H9 (cell line): Measurements from ENCODE around the gene SMIM22. TPM values are rescaled to one million over a fixed set of nuclear protein-coding genes. Genes with fewer than 3 reads are reported as not detected.

Experiments used
- DNase-seq: peaks from one replicate; pipeline ENCODE4 v3.0.0-alpha.2; 2017
- H2AFZ ChIP-seq: one replicate; pipeline ENCODE4 v1.6.1; 2013; ENCODE audit warnings: mild to moderate bottlenecking, low read length, control low read depth, moderate library complexity
- H2AK5ac ChIP-seq: 2 replicates; pipeline ENCODE4 v1.6.1; 2013; ENCODE audit warnings: low read length, control low read depth, mixed read lengths; ENCODE audit not compliant: insufficient read length
- H2BK120ac ChIP-seq: one replicate; pipeline ENCODE4 v1.6.1; 2013; ENCODE audit warnings: low read depth, mild to moderate bottlenecking, low read length, control low read depth, inconsistent platforms; ENCODE audit not compliant: poor library complexity, severe bottlenecking
- H2BK12ac ChIP-seq: 2 replicates; pipeline ENCODE4 v1.6.1; 2013; ENCODE audit warnings: low read length, control low read depth, mixed read lengths, low read depth; ENCODE audit not compliant: insufficient read length
- H2BK15ac ChIP-seq: 2 replicates; pipeline ENCODE4 v1.6.1; 2013; ENCODE audit warnings: low read depth, low read length, control low read depth
- H2BK20ac ChIP-seq: one replicate; pipeline ENCODE4 v1.6.1; 2013; ENCODE audit warnings: low read depth, mild to moderate bottlenecking, low read length, control low read depth, inconsistent platforms; ENCODE audit not compliant: poor library complexity, severe bottlenecking
- H2BK5ac ChIP-seq: 2 replicates; pipeline ENCODE4 v1.6.1; 2013; ENCODE audit warnings: low read length, control low read depth, mixed read lengths; ENCODE audit not compliant: insufficient read length
- H3K14ac ChIP-seq: 2 replicates; pipeline ENCODE4 v1.6.1; 2013; ENCODE audit warnings: low read length, control low read depth; ENCODE audit not compliant: insufficient read depth
- H3K18ac ChIP-seq: 2 replicates; pipeline ENCODE4 v1.6.1; 2013; ENCODE audit warnings: low read depth, mild to moderate bottlenecking, mixed read lengths, low read length, control low read depth; ENCODE audit not compliant: insufficient read length
- H3K23ac ChIP-seq: 2 replicates; pipeline ENCODE4 v1.6.1; 2013; ENCODE audit warnings: low read length, control low read depth, mixed read lengths, low read depth; ENCODE audit not compliant: insufficient read length
- H3K23me2 ChIP-seq: 2 replicates; pipeline ENCODE4 v1.6.1; 2013; ENCODE audit warnings: low read depth, mild to moderate bottlenecking, mixed read lengths, low read length, control low read depth; ENCODE audit not compliant: insufficient read length, poor library complexity, severe bottlenecking
- H3K27ac ChIP-seq: 2 replicates; pipeline ENCODE4 v1.5.1; 2013; ENCODE audit warnings: low read length, control low read depth, mixed read lengths, low read depth; ENCODE audit not compliant: insufficient read length
- H3K27me3 ChIP-seq: 2 replicates; pipeline ENCODE4 v1.6.1; 2013; ENCODE audit warnings: low read length, control low read depth, inconsistent platforms; ENCODE audit not compliant: insufficient read depth
- H3K4ac ChIP-seq: 2 replicates; pipeline ENCODE4 v1.6.1; 2013; ENCODE audit warnings: low read depth, mild to moderate bottlenecking, control low read depth, inconsistent platforms, low read length, moderate library complexity
- H3K4me1 ChIP-seq: 2 replicates; pipeline ENCODE4 v1.6.1; 2013; ENCODE audit warnings: low read length, control low read depth, inconsistent platforms; ENCODE audit not compliant: insufficient read depth
- H3K4me2 ChIP-seq: 2 replicates; pipeline ENCODE4 v1.6.1; 2013; ENCODE audit warnings: low read length, control low read depth, mixed read lengths; ENCODE audit not compliant: insufficient read length, insufficient read depth
- H3K56ac ChIP-seq: 2 replicates; pipeline ENCODE4 v1.6.1; 2013; ENCODE audit warnings: low read depth, mild to moderate bottlenecking, mixed read lengths, low read length, control low read depth; ENCODE audit not compliant: insufficient read length
- H3K79me1 ChIP-seq: 2 replicates; pipeline ENCODE4 v1.6.1; 2013; ENCODE audit warnings: low read depth, mild to moderate bottlenecking, moderate library complexity, low read length, control low read depth, inconsistent platforms; ENCODE audit not compliant: insufficient read depth, poor library complexity, severe bottlenecking
- H3K79me2 ChIP-seq: 2 replicates; pipeline ENCODE4 v1.6.1; 2013; ENCODE audit warnings: low read length, control low read depth, inconsistent platforms; ENCODE audit not compliant: insufficient read depth
- H3K9ac ChIP-seq: 2 replicates; pipeline ENCODE4 v1.6.1; 2013; ENCODE audit warnings: low read length, control low read depth, mixed read lengths; ENCODE audit not compliant: insufficient read length; ENCODE audit errors: extremely low read depth
- H3K9me3 ChIP-seq: one replicate; pipeline ENCODE4 v1.6.1; 2013; ENCODE audit warnings: low read depth, low read length, inconsistent platforms; ENCODE audit not compliant: control insufficient read depth
- H3T11ph ChIP-seq: one replicate; pipeline ENCODE4 v1.6.1; 2013; ENCODE audit warnings: mild to moderate bottlenecking, low read length, control low read depth, inconsistent platforms
- H4K20me1 ChIP-seq: one replicate; pipeline ENCODE4 v1.6.1; 2013; ENCODE audit not compliant: control insufficient read depth, insufficient read length, insufficient read depth
- H4K5ac ChIP-seq: 2 replicates; pipeline ENCODE4 v1.6.1; 2013; ENCODE audit warnings: low read depth, mild to moderate bottlenecking, mixed read lengths, low read length, control low read depth; ENCODE audit not compliant: insufficient read length
- H4K8ac ChIP-seq: replicated peaks from 2 replicates; pipeline ENCODE4 v1.6.1; 2013; ENCODE audit warnings: low read length, control low read depth, mixed read lengths, low read depth; ENCODE audit not compliant: insufficient read length
- H4K91ac ChIP-seq: 2 replicates; pipeline ENCODE4 v1.6.1; 2013; ENCODE audit warnings: low read depth, mild to moderate bottlenecking, moderate library complexity, mixed read lengths, low read length, control low read depth; ENCODE audit not compliant: insufficient read length
- H3K27ac Mint-ChIP-seq, 3 experiments: 2 replicates in 2 of 3; 3 replicates in 1 of 3; pipeline ENCODE4 v1.8.0; 2020 to 2021; ENCODE audit warnings: mixed read lengths in 3 of 3, mild to moderate bottlenecking in 1 of 3, moderate library complexity in 1 of 3
- H3K27me3 Mint-ChIP-seq: 2 replicates; pipeline ENCODE4 v1.8.0; 2021; ENCODE audit warnings: low read depth, mild to moderate bottlenecking, moderate library complexity, mixed read lengths
- H3K36me3 Mint-ChIP-seq, 3 experiments: 2 replicates in 2 of 3; 3 replicates in 1 of 3; pipeline ENCODE4 v1.8.0; 2020 to 2021; ENCODE audit warnings: low read depth in 3 of 3, mixed read lengths in 3 of 3; ENCODE audit not compliant: insufficient read depth in 1 of 3
- H3K4me1 Mint-ChIP-seq, 2 experiments: 2 replicates each; pipeline ENCODE4 v1.8.0; 2020; ENCODE audit warnings: mixed read lengths in 2 of 2
- H3K4me3 Mint-ChIP-seq, 2 experiments: 2 replicates in 1 of 2; 3 replicates in 1 of 2; pipeline ENCODE4 v1.8.0; 2020 to 2021; ENCODE audit warnings: mild to moderate bottlenecking in 2 of 2, mixed read lengths in 2 of 2, moderate library complexity in 1 of 2
- H3K9me3 Mint-ChIP-seq, 2 experiments: 2 replicates in 1 of 2; 3 replicates in 1 of 2; pipeline ENCODE4 v1.8.0; 2020; ENCODE audit warnings: mild to moderate bottlenecking in 2 of 2, mixed read lengths in 2 of 2, moderate library complexity in 1 of 2
- WGBS: extraction: QIAGEN DNeasy Blood & Tissue Kit; methylation state at CpG from one replicate; pipeline ENCODE4 v1.1.7; 2013; ENCODE audit warnings: missing lambda C conversion rate, low lambda C conversion rate, mixed read lengths; ENCODE audit not compliant: insufficient read length; ENCODE audit errors: extremely low coverage; 5-methylcytosine and 5-hydroxymethylcytosine counted together
- total RNA-seq: library from RNA; stranded (reverse); gene quantifications from 2 replicates; pipeline ENCODE4 v1.2.1, GENCODE V29; 2021
- TF ChIP-seq, protein P1 (sequence below): fragments of 200-600 bp; sonication (generic); conservative IDR thresholded peaks from 3 replicates; pipeline ENCODE4 v1.8.0; 2021; ENCODE audit warnings: antibody characterized with exemption, mild to moderate bottlenecking

Gene SMIM22
- total RNA-seq, 1 experiment from 2014 or later, result not detected

GRCh38 chr16:4828567-4829321 is 33.6 kb downstream of the SMIM22 start:
- Histone ChIP-seq H3K9ac (no peak overlapping the region), H4K8ac (no peak overlapping the region), H3K79me1 (no peaks in the 10 kb centered on the region), H2AK5ac (no peak overlapping the region), H3K23ac (no peak overlapping the region), H3K9me3 (no peaks in the 10 kb centered on the region), H3K79me2 (no peaks in the 10 kb centered on the region), H2BK15ac (no peak overlapping the region), H4K5ac (no peak overlapping the region), H3K14ac (no peak overlapping the region), H2BK20ac (no peak overlapping the region), H3K18ac (no peak overlapping the region), H3K27ac (no peak overlapping the region), H2BK12ac (no peak overlapping the region), H3K4ac (no peak overlapping the region), H3K56ac (no peak overlapping the region), H4K91ac (no peak overlapping the region), H2BK120ac (no peak overlapping the region), H3K4me1 (no peaks in the 10 kb centered on the region), H3K4me2 (no peak overlapping the region), H3K27me3 (no peaks in the 10 kb centered on the region), H3K23me2 (no peaks in the 10 kb centered on the region), H3T11ph (no peak overlapping the region), H4K20me1 (no peaks in the 10 kb centered on the region), H2BK5ac (no peak overlapping the region), H2AFZ (no peak overlapping the region)
- Mint-ChIP-seq H3K36me3 (peaks cover 27 to 84% (median 73%) of the 10 kb centered on the region in 3 experiments; a peak in 6 of 7 replicates), H3K27ac (no peak overlapping the region), H3K4me3 (no peak overlapping the region), H3K4me1 (no peaks in the 10 kb centered on the region), H3K9me3 (no peaks in the 10 kb centered on the region), H3K27me3 (no peaks in the 10 kb centered on the region)
- no peak for DNase-seq
- WGBS, result no CpG with 5 or more reads among the region's 11 CpGs
- TF ChIP-seq, protein P1, sequence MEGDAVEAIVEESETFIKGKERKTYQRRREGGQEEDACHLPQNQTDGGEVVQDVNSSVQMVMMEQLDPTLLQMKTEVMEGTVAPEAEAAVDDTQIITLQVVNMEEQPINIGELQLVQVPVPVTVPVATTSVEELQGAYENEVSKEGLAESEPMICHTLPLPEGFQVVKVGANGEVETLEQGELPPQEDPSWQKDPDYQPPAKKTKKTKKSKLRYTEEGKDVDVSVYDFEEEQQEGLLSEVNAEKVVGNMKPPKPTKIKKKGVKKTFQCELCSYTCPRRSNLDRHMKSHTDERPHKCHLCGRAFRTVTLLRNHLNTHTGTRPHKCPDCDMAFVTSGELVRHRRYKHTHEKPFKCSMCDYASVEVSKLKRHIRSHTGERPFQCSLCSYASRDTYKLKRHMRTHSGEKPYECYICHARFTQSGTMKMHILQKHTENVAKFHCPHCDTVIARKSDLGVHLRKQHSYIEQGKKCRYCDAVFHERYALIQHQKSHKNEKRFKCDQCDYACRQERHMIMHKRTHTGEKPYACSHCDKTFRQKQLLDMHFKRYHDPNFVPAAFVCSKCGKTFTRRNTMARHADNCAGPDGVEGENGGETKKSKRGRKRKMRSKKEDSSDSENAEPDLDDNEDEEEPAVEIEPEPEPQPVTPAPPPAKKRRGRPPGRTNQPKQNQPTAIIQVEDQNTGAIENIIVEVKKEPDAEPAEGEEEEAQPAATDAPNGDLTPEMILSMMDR, result no peak
